HG03159 (cell line): Measurements from ENCODE around the gene CDADC1.

Experiments
- ATAC-seq: cut with Tn5 transposase; IDR thresholded peaks from one replicate; pipeline ENCODE4 v1.9.1; 2021; ENCODE audit warnings: mild to moderate bottlenecking, moderate library complexity; ENCODE audit not compliant: unreplicated experiment

Gene CDADC1

GRCh38 chr13:49247643-49248621, at the start of gene CDADC1:
TSS of gene CDADC1 (plus strand) at chr13:49247925. CDS start at chr13:49248038, 113 bp downstream.
- ATAC-seq, result peak; percentile 98

GRCh38 chr13:49206641-49207040, 41.1 kb upstream of the CDADC1 start:
- no peak for ATAC-seq

GRCh38 chr13:49208619-49209018, 39.1 kb upstream of the CDADC1 start:
- no peak for ATAC-seq

GRCh38 chr13:49210114-49210513, 37.6 kb upstream of the CDADC1 start:
- ATAC-seq, result no peak

GRCh38 chr13:49210669-49211068, 37.1 kb upstream of the CDADC1 start:
- no peak for ATAC-seq

GRCh38 chr13:49213539-49213938, 34.2 kb upstream of the CDADC1 start:
- ATAC-seq, result no peak

- ATAC-seq, result no peak
Observed at GRCh38 chr13:49213997-49214916, 33.5 kb upstream of the CDADC1 start.

GRCh38 chr13:49214917-49215376, 32.8 kb upstream of the CDADC1 start:
- peak; percentile 48 for ATAC-seq

GRCh38 chr13:49216334-49216733, 31.4 kb upstream of the CDADC1 start:
- ATAC-seq, result no peak

- ATAC-seq, result no peak
Observed at GRCh38 chr13:49217962-49218492, 29.7 kb upstream of the CDADC1 start.

GRCh38 chr13:49218493-49219051, 29.2 kb upstream of the CDADC1 start:
- ATAC-seq, result no peak

- peak; percentile 27 for ATAC-seq
Observed at GRCh38 chr13:49219647-49220035, 28.1 kb upstream of the CDADC1 start.

- ATAC-seq, result peak; percentile 65
Observed at GRCh38 chr13:49220036-49220855, 27.5 kb upstream of the CDADC1 start, which contains the start of gene MLNR. TSS of gene MLNR (plus strand) at chr13:49220338. CDS start at chr13:49220338, 0 bp downstream.

- no peak for ATAC-seq
Observed at GRCh38 chr13:49220856-49221589, 26.7 kb upstream of the CDADC1 start.

- ATAC-seq, result no peak
Observed at GRCh38 chr13:49221590-49221965, 26.1 kb upstream of the CDADC1 start.

GRCh38 chr13:49225223-49226042, 22.3 kb upstream of the CDADC1 start:
- ATAC-seq, result no peak

GRCh38 chr13:49226613-49227012, 21.1 kb upstream of the CDADC1 start:
- ATAC-seq, result no peak

GRCh38 chr13:49234741-49235140, 13.0 kb upstream of the CDADC1 start:
- ATAC-seq, result no peak
